ENCODE measurements around the gene SOCS7. TPM values are rescaled to one million over a fixed set of nuclear protein-coding genes. Genes with fewer than 3 reads are reported as not detected.

SOCS7 gene
- total and polyA plus RNA-seq, 10 of the 15 experiments (the other 5 are each of a cell fraction or from before 2014, with no cell fraction given): 0.68 to 12.8 (median 7.3) TPM

GRCh38 chr17:38351412-38352222 lies at the start of gene SOCS7 (continued):
- TF ChIP-seq ETV6 (conservative IDR thresholded peaks at IDR 0.05 in 1 of 2, IDR thresholded peaks at IDR 0.05 in 1 of 2; ENCODE audit: borderline replicate concordance in 1 of 2, low read depth in 1 of 2): no peak
- no peak for TF ChIP-seq WRNIP1 (IDR thresholded peaks at IDR 0.05; ENCODE audit: borderline replicate concordance, low read depth, low read length)
- no peak for TF ChIP-seq ZNF622 (IDR thresholded peaks at IDR 0.05)
- TF ChIP-seq SUZ12 (IDR thresholded peaks at IDR 0.05; ENCODE audit: unreplicated experiment): no peak
- peak; percentile 60 for TF ChIP-seq KLF5 (IDR thresholded peaks at IDR 0.05; ENCODE audit: partially characterized antibody)
- TF ChIP-seq CBFB (IDR thresholded peaks at IDR 0.05; ENCODE audit: low read depth): 0 out of 2 replicates have a peak, but pooled peaks have one; percentile 50
- TF ChIP-seq YY1 (IDR thresholded peaks at IDR 0.05; ENCODE audit: low read depth, low read length): peak; percentile 60
- TF ChIP-seq NBN (IDR thresholded peaks at IDR 0.05): peak; percentile 80
- TF ChIP-seq GABPA (IDR thresholded peaks at IDR 0.05; ENCODE audit: low read depth): peak; percentile 64; the same call in 1 of the 2 replicates
- TF ChIP-seq SREBF1 (IDR thresholded peaks at IDR 0.05; ENCODE audit: low read length): no peak
- peak; percentile 46 for TF ChIP-seq JUNB (IDR thresholded peaks at IDR 0.05)
- TF ChIP-seq GATAD2B (conservative IDR thresholded peaks at IDR 0.05; ENCODE audit: low read depth): peak; percentile 69
- TF ChIP-seq MTA3 (IDR thresholded peaks at IDR 0.05; ENCODE audit: borderline replicate concordance, low read length): no peak
- peak; percentile 46 to 66; a peak in 2 of 4 replicates for TF ChIP-seq BHLHE40 (IDR thresholded peaks at IDR 0.05; ENCODE audit: borderline replicate concordance in 1 of 2, low read depth in 2 of 2, low read length in 1 of 2)
- 0 out of 2 replicates have a peak, but pooled peaks have one; percentile 61 for TF ChIP-seq LARP7 (IDR thresholded peaks at IDR 0.05)
- no peak for TF ChIP-seq E4F1 (IDR thresholded peaks at IDR 0.05; ENCODE audit: borderline replicate concordance, partially characterized antibody)
- TF ChIP-seq CHD1 (IDR thresholded peaks at IDR 0.05; ENCODE audit: low read depth, low read length): no peak; the same call in 1 of the 2 replicates
- TF ChIP-seq, protein P1, sequence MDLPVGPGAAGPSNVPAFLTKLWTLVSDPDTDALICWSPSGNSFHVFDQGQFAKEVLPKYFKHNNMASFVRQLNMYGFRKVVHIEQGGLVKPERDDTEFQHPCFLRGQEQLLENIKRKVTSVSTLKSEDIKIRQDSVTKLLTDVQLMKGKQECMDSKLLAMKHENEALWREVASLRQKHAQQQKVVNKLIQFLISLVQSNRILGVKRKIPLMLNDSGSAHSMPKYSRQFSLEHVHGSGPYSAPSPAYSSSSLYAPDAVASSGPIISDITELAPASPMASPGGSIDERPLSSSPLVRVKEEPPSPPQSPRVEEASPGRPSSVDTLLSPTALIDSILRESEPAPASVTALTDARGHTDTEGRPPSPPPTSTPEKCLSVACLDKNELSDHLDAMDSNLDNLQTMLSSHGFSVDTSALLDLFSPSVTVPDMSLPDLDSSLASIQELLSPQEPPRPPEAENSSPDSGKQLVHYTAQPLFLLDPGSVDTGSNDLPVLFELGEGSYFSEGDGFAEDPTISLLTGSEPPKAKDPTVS (IDR thresholded peaks at IDR 0.05; ENCODE audit: low read depth, low read length): no peak
- peak; percentile 31; the same call in 1 of the 2 replicates for TF ChIP-seq MTA2 (IDR thresholded peaks at IDR 0.05; ENCODE audit: low read depth)
- TF ChIP-seq TAF1 (IDR thresholded peaks at IDR 0.05; ENCODE audit: borderline replicate concordance, low read depth, low read length): 0 out of 2 replicates have a peak, but pooled peaks have one; percentile 52
- no peak for TF ChIP-seq BCL3 (IDR thresholded peaks at IDR 0.05; ENCODE audit: borderline replicate concordance, insufficient read depth, low read depth, low read length, poor library complexity, severe bottlenecking)
- TF ChIP-seq PML (IDR thresholded peaks at IDR 0.05; ENCODE audit: low read length): peak; percentile 42; the same call in 1 of the 2 replicates

Data from GM12878 (cell line).